ENCODE measurements around the gene TNFRSF19.

TNFRSF19 gene

GRCh38 chr13:23634897-23635296, 64.7 kb downstream of the TNFRSF19 start:
- Histone ChIP-seq H3K4me1 (ENCODE audit: insufficient read depth, low read length) (peaks cover 35% of the 10 kb centered on the region), H3K9me3 (ENCODE audit: control insufficient read depth, insufficient read depth, low read length) (no peaks in the 10 kb centered on the region), H3K9ac (ENCODE audit: low read depth, low read length) (no peak overlapping the region), H3K36me3 (ENCODE audit: insufficient read depth, low read length) (no peaks in the 10 kb centered on the region)

GRCh38 chr13:23636360-23636759, 66.1 kb downstream of the TNFRSF19 start:
- Histone ChIP-seq H3K9ac (ENCODE audit: low read depth, low read length) (no peak overlapping the region), H3K9me3 (ENCODE audit: control insufficient read depth, insufficient read depth, low read length) (no peaks in the 10 kb centered on the region), H3K36me3 (ENCODE audit: insufficient read depth, low read length) (no peaks in the 10 kb centered on the region), H3K4me1 (ENCODE audit: insufficient read depth, low read length) (peaks cover 27% of the 10 kb centered on the region)

DNA sequence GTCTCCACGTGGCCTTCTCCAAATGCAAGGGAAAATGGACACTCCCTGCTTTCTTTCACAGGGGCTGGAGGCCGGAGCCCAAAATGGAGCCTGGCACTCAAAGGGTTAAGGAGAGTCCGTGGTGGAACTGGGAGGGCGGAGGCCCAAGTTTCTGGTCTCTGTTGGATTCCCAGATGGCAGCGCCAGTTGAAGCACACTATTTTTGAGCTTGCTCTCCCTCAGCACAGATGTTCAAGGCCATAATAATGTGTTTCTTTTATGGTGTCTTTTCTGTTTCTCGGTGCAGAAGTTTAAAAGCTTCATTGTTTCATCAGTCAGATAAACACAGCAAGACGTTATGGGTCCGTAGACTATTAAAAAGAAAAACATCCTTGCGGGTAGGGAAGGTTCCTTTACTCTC, 67.6 kb downstream of the TNFRSF19 start:
- H3K36me3 ChIP-seq (ENCODE audit: insufficient read depth, low read length): no peaks in the 10 kb centered on the region
- no peaks in the 10 kb centered on the region for H3K9me3 ChIP-seq (ENCODE audit: control insufficient read depth, insufficient read depth, low read length)
- peaks cover 12% of the 10 kb centered on the region for H3K4me1 ChIP-seq (ENCODE audit: insufficient read depth, low read length)
- H3K9ac ChIP-seq (ENCODE audit: low read depth, low read length): no peak overlapping the region

DNA sequence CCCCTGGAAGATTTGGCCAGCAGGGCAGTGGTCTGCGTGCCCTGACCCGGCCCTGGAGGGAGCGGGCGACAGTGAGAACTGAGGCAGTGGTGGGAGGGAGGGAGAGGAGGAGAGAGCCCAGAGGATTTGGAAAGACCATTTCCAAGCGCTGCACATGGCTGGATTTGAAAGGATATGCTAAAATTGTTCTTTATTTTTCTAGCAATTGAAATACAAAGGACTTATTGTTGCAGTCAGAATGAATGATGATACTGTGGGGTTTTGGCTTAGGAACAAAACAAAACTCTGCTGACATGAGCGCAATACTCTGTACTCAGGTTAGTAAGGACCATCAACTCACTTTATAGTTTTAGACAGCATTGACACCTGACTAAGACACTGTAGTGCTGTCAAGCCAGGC, 69.5 kb downstream of the TNFRSF19 start:
- H3K36me3 ChIP-seq (ENCODE audit: insufficient read depth, low read length): no peaks in the 10 kb centered on the region
- H3K9ac ChIP-seq (ENCODE audit: low read depth, low read length): no peak overlapping the region
- no peaks in the 10 kb centered on the region; the same call in 1 of the 2 replicates for H3K9me3 ChIP-seq (ENCODE audit: control insufficient read depth, insufficient read depth, low read length)

DNA sequence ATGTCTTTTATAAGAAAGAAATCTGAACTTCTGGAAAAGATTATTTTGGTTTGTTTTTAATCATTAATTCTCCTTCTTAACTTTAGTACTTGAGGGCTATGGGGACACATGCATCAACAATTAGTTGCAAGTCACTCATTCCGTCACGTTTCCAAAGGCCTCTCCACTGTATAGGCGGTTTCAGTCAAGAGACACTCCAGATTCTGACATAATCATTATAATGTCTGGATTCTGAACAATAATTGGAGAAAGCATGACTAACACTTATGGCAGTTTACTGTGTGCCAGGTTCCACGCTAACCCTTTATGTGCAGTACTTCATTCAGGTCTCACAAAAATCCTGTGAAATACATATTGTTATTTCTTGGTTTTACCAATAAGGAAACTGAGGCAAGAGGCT, 71.9 kb downstream of the TNFRSF19 start:
- Histone ChIP-seq H3K4me1 (ENCODE audit: insufficient read depth, low read length) (peaks cover 8% of the 10 kb centered on the region; the same call in 1 of the 2 replicates), H3K9me3 (ENCODE audit: control insufficient read depth, insufficient read depth, low read length) (no peaks in the 10 kb centered on the region; the same call in 1 of the 2 replicates), H3K9ac (ENCODE audit: low read depth, low read length) (no peak overlapping the region), H3K36me3 (ENCODE audit: insufficient read depth, low read length) (no peaks in the 10 kb centered on the region)

More for the DNA sequence above, 69.5 kb downstream of the TNFRSF19 start:
- peaks cover 8% of the 10 kb centered on the region; the same call in 1 of the 2 replicates for H3K4me1 ChIP-seq (ENCODE audit: insufficient read depth, low read length)

- Histone ChIP-seq H3K36me3 (ENCODE audit: insufficient read depth, low read length) (no peaks in the 10 kb centered on the region), H3K4me1 (ENCODE audit: insufficient read depth, low read length) (0 out of 2 replicates have a peak, but pooled peaks cover 5% of the 10 kb centered on the region), H3K9me3 (ENCODE audit: control insufficient read depth, insufficient read depth, low read length) (no peaks in the 10 kb centered on the region; the same call in 1 of the 2 replicates), H3K9ac (ENCODE audit: low read depth, low read length) (no peak overlapping the region)
These were observed 73.3 kb downstream of the TNFRSF19 start for GRCh38 chr13:23643338-23644125.

GRCh38 chr13:23644126-23644419, 73.9 kb downstream of the TNFRSF19 start:
- Histone ChIP-seq H3K9me3 (ENCODE audit: control insufficient read depth, insufficient read depth, low read length) (no peaks in the 10 kb centered on the region; the same call in 1 of the 2 replicates), H3K4me1 (ENCODE audit: insufficient read depth, low read length) (0 out of 2 replicates have a peak, but pooled peaks cover 5% of the 10 kb centered on the region), H3K36me3 (ENCODE audit: insufficient read depth, low read length) (no peaks in the 10 kb centered on the region), H3K9ac (ENCODE audit: low read depth, low read length) (no peak overlapping the region)

DNA sequence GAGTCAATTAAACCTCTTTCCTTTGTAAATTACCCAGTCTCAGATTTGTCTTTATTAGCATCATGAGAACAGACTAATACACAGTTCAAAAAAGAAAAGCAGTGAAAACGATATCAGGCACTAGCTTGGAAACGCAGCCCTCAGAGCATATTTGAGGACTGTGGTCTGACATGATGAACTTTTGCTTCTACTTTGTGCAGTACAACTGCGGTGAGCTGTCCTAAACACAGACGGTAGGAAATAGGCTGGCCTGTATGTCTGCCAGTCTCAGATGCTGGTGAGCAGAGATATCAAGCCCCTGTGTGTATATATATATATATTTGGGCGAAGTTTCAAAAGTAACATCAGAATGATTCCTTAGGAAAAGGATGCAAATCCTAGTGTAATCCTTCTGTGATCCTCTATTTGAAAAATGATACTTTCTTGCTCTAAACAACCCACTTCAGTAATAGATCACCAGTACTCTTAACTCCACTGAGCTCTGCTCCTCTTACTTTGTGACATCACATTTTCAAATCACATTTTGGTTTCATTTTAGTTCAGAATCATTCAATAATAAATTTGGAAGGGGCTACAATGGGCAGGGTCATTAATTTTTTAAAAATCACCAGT, 74.4 kb downstream of the TNFRSF19 start:
- H3K9ac ChIP-seq (ENCODE audit: low read depth, low read length): no peak overlapping the region
- H3K9me3 ChIP-seq (ENCODE audit: control insufficient read depth, insufficient read depth, low read length): no peaks in the 10 kb centered on the region; the same call in 1 of the 2 replicates
- no peaks in the 10 kb centered on the region for H3K36me3 ChIP-seq (ENCODE audit: insufficient read depth, low read length)
- H3K4me1 ChIP-seq (ENCODE audit: insufficient read depth, low read length): 0 out of 2 replicates have a peak, but pooled peaks cover 3% of the 10 kb centered on the region

- no peaks in the 10 kb centered on the region for H3K36me3 ChIP-seq (ENCODE audit: insufficient read depth, low read length)
- no peaks in the 10 kb centered on the region for H3K4me1 ChIP-seq (ENCODE audit: insufficient read depth, low read length)
- H3K9ac ChIP-seq (ENCODE audit: low read depth, low read length): no peak overlapping the region
- no peaks in the 10 kb centered on the region; the same call in 1 of the 2 replicates for H3K9me3 ChIP-seq (ENCODE audit: control insufficient read depth, insufficient read depth, low read length)
These were observed 75.6 kb downstream of the TNFRSF19 start for GRCh38 chr13:23645851-23646250.

DNA sequence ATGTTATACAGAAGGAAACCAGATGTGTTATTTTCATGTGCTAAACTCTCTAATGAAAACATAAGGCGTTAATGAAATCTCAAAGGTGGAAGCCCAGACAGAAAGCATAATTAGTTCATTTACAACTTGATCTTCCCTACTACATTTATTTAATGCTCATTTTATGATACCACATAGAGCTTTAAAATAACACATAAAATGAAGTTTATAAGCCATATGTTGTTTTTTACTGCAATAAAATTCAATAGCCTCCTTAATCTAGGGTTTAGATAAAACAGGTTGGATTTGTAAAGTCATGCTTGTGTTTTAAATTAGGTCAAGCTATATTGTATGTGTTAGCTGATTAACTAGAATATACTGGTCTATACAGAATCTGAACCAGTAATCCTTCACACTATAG, 81.2 kb downstream of the TNFRSF19 start:
- Histone ChIP-seq H3K36me3 (ENCODE audit: insufficient read depth, low read length) (no peaks in the 10 kb centered on the region), H3K4me1 (ENCODE audit: insufficient read depth, low read length) (peaks cover 11% of the 10 kb centered on the region; the same call in 1 of the 2 replicates), H3K9ac (ENCODE audit: low read depth, low read length) (no peak overlapping the region), H3K9me3 (ENCODE audit: control insufficient read depth, insufficient read depth, low read length) (no peaks in the 10 kb centered on the region)

DNA sequence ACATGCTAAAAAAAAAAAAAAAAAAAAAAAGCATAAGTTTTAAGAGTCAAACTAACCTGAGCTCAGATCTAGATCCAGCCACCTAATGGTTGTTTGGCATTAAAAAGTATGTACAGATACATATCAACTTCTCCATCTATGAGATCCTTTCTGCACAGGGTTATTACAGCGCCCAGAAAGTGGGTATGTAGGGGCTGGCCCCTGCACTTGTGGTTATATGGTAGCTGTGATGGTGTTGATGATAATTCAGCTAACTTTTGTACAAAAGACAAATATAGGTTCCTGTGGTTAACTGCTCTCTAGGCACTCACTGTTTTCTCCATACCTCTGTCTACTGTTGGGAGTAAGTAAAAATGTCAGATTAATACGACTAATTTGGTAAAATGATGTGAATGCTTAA, 81.7 kb downstream of the TNFRSF19 start:
- H3K4me1 ChIP-seq (ENCODE audit: insufficient read depth, low read length): peaks cover 11% of the 10 kb centered on the region; the same call in 1 of the 2 replicates
- no peaks in the 10 kb centered on the region for H3K9me3 ChIP-seq (ENCODE audit: control insufficient read depth, insufficient read depth, low read length)
- H3K9ac ChIP-seq (ENCODE audit: low read depth, low read length): no peak overlapping the region
- no peaks in the 10 kb centered on the region for H3K36me3 ChIP-seq (ENCODE audit: insufficient read depth, low read length)

DNA sequence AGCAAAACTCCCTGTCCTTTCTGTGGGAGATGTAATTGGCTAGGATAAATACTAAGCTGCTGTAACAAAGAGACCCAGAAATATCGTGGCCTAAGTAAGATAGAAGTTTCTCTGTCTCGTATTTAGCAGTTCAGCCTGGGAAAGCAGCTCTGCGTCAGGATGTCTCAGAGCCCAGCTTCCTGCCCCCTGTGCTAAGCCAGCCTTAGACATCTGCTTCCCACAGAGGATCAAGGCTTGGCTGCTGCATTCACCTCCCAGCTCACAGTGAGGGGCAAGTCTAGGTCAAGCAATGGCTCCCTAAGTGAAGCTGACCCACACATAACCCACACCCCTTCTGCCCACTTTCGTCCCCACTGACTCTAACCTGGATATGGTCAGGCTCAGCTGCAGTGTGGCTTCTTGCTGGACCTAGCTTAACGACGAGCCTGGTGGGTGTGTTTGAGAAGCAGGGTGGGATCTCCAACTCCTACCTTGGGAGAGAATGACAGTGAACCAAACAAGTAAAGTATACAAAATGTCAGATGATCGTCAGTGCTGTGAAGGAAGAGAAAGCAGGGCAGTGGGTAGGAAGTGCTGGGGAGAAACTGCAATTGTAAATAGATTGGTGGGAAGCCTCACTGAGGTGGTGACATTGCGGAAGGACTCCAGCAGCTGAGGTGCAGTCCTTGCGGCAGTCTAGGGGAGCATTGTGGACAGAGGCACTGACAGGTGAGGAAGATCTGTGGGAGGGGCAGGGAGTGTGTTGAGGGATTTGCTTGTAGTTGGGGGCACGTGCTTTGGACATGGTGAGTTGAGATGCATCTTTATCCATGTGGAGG, 82.9 kb downstream of the TNFRSF19 start:
- Histone ChIP-seq H3K9me3 (ENCODE audit: control insufficient read depth, insufficient read depth, low read length) (no peaks in the 10 kb centered on the region), H3K36me3 (ENCODE audit: insufficient read depth, low read length) (no peaks in the 10 kb centered on the region), H3K9ac (ENCODE audit: low read depth, low read length) (no peak overlapping the region), H3K4me1 (ENCODE audit: insufficient read depth, low read length) (peaks cover 11% of the 10 kb centered on the region)

- Histone ChIP-seq H3K9me3 (ENCODE audit: control insufficient read depth, insufficient read depth, low read length) (no peaks in the 10 kb centered on the region), H3K36me3 (ENCODE audit: insufficient read depth, low read length) (no peaks in the 10 kb centered on the region), H3K4me1 (ENCODE audit: insufficient read depth, low read length) (peaks cover 11% of the 10 kb centered on the region), H3K9ac (ENCODE audit: low read depth, low read length) (no peak overlapping the region)
These were observed 84.2 kb downstream of the TNFRSF19 start for GRCh38 chr13:23654111-23655110.
